Osteoblast (primary cell): ENCODE measurements around the gene HOXB1. TPM values are rescaled to one million over a fixed set of nuclear protein-coding genes. Genes with fewer than 3 reads are reported as not detected.

Experiments
- DNase-seq: peaks from one replicate; pipeline ENCODE4 v3.0.0; 2011; ENCODE audit warnings: low spot score, mixed read lengths; ENCODE audit not compliant: insufficient read length; ENCODE audit errors: missing footprints
- H2AFZ ChIP-seq: 2 replicates; pipeline ENCODE4 v1.6.0; 2011; ENCODE audit warnings: mild to moderate bottlenecking, low read length
- H3K27ac ChIP-seq: 2 replicates; pipeline ENCODE4 v1.5.1; 2011; ENCODE audit warnings: mild to moderate bottlenecking, low read depth, low read length, moderate library complexity
- H3K27me3 ChIP-seq: 2 replicates; pipeline ENCODE4 v1.6.0; 2012; ENCODE audit warnings: mild to moderate bottlenecking, control low read depth, inconsistent platforms, low read length, moderate library complexity; ENCODE audit not compliant: insufficient read depth
- H3K36me3 ChIP-seq: 2 replicates; pipeline ENCODE4 v1.5.1; 2011; ENCODE audit warnings: mild to moderate bottlenecking, low read length, control low read depth, moderate library complexity; ENCODE audit not compliant: insufficient read depth
- H3K4me1 ChIP-seq: 2 replicates; pipeline ENCODE4 v1.5.1; 2011; ENCODE audit warnings: mild to moderate bottlenecking, low read length, control low read depth, moderate library complexity; ENCODE audit not compliant: insufficient read depth
- H3K4me2 ChIP-seq: 2 replicates; pipeline ENCODE4 v1.6.0; 2011; ENCODE audit warnings: mild to moderate bottlenecking, low read length; ENCODE audit not compliant: insufficient read depth
- H3K4me3 ChIP-seq: fragments of 200-600 bp; sonication (generic); 3 replicates; pipeline ENCODE4 v1.5.1; 2012; ENCODE audit warnings: mild to moderate bottlenecking, low read length, inconsistent platforms; ENCODE audit not compliant: insufficient read depth
- H3K79me2 ChIP-seq: 2 replicates; pipeline ENCODE4 v1.6.0; 2012; ENCODE audit warnings: mild to moderate bottlenecking, low read length, control low read depth, inconsistent platforms; ENCODE audit not compliant: insufficient read depth
- H3K9me3 ChIP-seq: 2 replicates; pipeline ENCODE4 v1.5.1; 2011; ENCODE audit warnings: low read depth, low read length, control low read depth
- H4K20me1 ChIP-seq: 2 replicates; pipeline ENCODE4 v1.6.0; 2012; ENCODE audit warnings: mild to moderate bottlenecking, low read length, control low read depth; ENCODE audit not compliant: insufficient read depth
- total RNA-seq: library from RNA; depleted of rRNA; stranded (reverse); fragments of >200 nt; gene quantifications from 2 replicates; pipeline ENCODE4 v1.2.3, GENCODE V29; 2012
- TF ChIP-seq, protein P1 (sequence below): IDR thresholded peaks from 2 replicates; pipeline ENCODE4 v1.5.1; 2011; ENCODE audit warnings: mild to moderate bottlenecking, low read depth, low read length, moderate library complexity; ENCODE audit errors: extremely low read depth

HOXB1 gene
- total RNA-seq, 1 donor, result not detected

DNA sequence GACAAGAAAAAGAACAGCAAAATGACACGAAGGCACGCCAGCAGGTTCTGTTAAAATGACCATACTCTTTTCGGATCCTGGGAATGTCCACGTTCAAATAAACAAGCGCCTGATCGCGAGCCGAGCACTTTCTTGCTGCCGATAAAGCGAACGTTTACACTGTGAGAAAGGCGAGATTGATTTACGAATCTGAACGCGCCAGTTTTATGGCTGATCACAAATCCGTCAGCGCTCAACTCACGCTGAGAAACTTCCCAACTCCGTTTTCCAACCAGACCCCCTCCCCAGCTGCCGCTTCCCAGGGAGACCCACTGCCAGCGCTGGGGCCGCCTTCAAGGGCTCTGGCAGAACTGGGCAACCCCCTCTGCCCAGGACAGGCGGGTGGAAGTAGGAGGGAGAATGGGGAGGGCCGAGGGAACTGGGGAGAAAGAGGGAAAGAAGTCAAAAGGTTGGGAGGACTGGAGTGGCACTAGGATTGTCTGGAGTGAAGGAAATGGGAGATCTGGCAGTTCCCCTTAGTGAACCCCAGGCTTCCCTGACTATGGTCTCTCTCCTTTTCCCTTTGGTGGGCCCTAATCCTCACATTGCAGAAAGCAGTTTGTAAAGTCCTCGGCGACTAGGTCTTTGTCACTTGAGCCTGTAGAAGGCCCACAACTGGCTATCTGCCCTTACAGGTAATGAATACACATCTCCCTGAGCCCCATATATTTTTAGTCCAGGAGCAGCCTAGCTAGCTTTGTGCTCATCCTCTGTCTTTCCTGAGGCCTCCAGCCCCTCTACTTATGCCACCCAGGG lies 40.4 kb upstream of the HOXB1 start:
- no peak overlapping the region for H3K4me2 ChIP-seq
- no peak overlapping the region for H3K27ac ChIP-seq
- no peaks in the 10 kb centered on the region for H3K36me3 ChIP-seq

DNA sequence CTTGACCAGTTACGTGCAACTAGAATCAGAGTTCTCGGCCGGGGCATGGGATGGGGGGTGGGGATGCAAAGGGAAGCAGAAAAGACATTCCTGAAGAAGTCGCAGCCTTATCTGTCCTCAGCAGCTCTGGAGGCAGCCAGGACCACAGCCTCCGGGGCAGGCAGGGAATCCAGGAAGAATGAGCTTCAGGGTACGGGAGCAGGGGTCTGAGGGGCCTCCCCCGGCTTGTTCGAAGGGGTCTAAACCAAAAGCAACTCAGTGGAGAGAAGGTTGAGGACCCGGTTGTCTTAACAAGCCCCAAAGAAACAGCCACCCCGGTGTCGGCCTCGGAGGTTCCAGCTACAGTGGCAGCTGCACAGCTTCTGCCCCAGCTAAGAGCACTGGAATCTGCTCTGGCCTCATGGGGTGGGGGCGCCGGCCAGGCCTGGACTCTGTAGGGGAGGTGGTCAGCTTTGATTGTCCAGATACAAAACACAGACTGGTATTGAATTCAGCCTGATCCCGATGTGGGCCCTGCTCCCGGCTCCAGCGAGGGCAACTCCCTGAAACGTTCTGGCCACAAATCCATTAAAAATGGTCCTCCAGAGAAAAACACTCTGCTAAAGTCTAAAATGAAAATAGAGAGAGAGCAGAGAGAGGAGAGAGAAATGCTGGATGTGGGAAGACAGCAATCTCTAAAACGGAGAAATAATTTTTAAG lies 39.7 kb upstream of the HOXB1 start:
- Histone ChIP-seq H4K20me1 (no peaks in the 10 kb centered on the region), H3K79me2 (no peaks in the 10 kb centered on the region), H2AFZ (no peak overlapping the region), H3K4me2 (no peak overlapping the region), H3K27ac (no peak overlapping the region), H3K4me3 (no peak overlapping the region), H3K4me1 (no peaks in the 10 kb centered on the region), H3K9me3 (no peaks in the 10 kb centered on the region), H3K36me3 (no peaks in the 10 kb centered on the region), H3K27me3 (peaks cover 100% of the 10 kb centered on the region)
- no peak for DNase-seq
- TF ChIP-seq, protein P1, sequence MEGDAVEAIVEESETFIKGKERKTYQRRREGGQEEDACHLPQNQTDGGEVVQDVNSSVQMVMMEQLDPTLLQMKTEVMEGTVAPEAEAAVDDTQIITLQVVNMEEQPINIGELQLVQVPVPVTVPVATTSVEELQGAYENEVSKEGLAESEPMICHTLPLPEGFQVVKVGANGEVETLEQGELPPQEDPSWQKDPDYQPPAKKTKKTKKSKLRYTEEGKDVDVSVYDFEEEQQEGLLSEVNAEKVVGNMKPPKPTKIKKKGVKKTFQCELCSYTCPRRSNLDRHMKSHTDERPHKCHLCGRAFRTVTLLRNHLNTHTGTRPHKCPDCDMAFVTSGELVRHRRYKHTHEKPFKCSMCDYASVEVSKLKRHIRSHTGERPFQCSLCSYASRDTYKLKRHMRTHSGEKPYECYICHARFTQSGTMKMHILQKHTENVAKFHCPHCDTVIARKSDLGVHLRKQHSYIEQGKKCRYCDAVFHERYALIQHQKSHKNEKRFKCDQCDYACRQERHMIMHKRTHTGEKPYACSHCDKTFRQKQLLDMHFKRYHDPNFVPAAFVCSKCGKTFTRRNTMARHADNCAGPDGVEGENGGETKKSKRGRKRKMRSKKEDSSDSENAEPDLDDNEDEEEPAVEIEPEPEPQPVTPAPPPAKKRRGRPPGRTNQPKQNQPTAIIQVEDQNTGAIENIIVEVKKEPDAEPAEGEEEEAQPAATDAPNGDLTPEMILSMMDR, result no peak

More for the DNA sequence above, 40.4 kb upstream of the HOXB1 start:
- Histone ChIP-seq H3K9me3 (no peaks in the 10 kb centered on the region), H3K79me2 (no peaks in the 10 kb centered on the region), H3K4me1 (no peaks in the 10 kb centered on the region), H2AFZ (no peak overlapping the region), H4K20me1 (no peaks in the 10 kb centered on the region), H3K4me3 (no peak overlapping the region), H3K27me3 (peaks cover 100% of the 10 kb centered on the region)
- no peak for DNase-seq
- TF ChIP-seq, protein P1, result no peak

DNA sequence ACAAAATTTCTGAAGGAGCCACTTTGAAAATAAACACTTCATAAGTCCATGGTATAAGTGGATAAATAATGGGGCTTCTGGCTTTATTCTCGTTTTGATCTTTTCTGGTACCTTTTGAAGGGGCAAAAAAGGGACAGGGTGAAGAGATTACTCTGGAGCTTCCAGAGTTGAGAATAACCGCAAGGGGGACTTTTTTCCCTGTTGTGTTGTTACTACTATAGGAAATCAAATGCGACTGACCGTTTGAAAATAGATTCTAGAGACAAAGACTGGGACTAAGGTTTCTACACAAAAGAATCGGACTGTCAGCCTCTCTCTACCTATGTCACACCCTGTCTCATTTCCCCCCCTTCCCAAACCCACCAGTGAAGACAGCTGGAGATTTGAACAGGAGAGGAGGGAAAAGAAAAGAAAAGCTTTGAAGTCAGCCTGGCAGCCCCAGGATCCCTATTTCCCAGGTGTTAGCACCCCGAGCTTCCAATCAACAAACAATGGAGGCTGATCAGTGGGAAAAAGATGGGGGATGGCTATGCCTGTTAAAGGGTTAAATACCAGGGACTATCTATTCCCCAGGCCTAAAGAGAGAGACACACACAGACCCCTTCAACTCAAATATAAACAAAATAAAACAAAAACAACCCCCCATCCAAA lies 39.0 kb upstream of the HOXB1 start:
- H2AFZ ChIP-seq, result no peak overlapping the region
- no peaks in the 10 kb centered on the region for H3K79me2 ChIP-seq
- H3K4me1 ChIP-seq, result no peaks in the 10 kb centered on the region
- H3K9me3 ChIP-seq, result no peaks in the 10 kb centered on the region
- no peak for DNase-seq
- H3K36me3 ChIP-seq, result no peaks in the 10 kb centered on the region
- H4K20me1 ChIP-seq, result no peaks in the 10 kb centered on the region
- H3K27me3 ChIP-seq, result peaks cover 100% of the 10 kb centered on the region
- no peak overlapping the region for H3K27ac ChIP-seq
- H3K4me3 ChIP-seq, result no peak overlapping the region
- H3K4me2 ChIP-seq, result no peak overlapping the region
- TF ChIP-seq, protein P1, result no peak

DNA sequence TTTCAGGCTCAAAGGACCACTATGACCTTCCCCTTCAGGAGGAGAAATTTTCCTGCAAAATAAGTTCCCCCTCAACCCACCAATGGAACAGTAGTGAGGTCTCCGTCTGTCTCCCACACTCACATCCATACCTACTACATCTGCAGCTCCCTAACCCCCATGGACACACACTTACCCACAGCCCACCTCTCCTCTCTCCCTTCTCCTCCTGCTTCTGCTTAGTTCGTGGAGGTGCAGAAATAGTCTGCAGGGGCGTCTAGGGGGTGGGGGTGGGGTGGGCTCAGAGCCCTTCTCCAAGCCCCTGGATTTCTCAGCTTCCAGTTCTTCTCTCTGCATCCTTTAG lies 38.4 kb upstream of the HOXB1 start:
- no peak overlapping the region for H3K27ac ChIP-seq
- no peaks in the 10 kb centered on the region for H3K4me1 ChIP-seq
- H3K9me3 ChIP-seq, result no peaks in the 10 kb centered on the region
- H3K4me2 ChIP-seq, result no peak overlapping the region
- H4K20me1 ChIP-seq, result no peaks in the 10 kb centered on the region
- peaks cover 98% of the 10 kb centered on the region for H3K27me3 ChIP-seq
- no peaks in the 10 kb centered on the region for H3K36me3 ChIP-seq
- H3K4me3 ChIP-seq, result no peak overlapping the region
- no peak for DNase-seq
- no peaks in the 10 kb centered on the region for H3K79me2 ChIP-seq
- TF ChIP-seq, protein P1, result no peak
- no peak overlapping the region for H2AFZ ChIP-seq
